SK-N-SH treated with all-trans-retinoic acid at 6 μM for 48 hours (cell line): Measurements from ENCODE around the gene C12orf60.

Experiments used
- ARNTL ChIP-seq: fragments of 450-650 bp; formaldehyde crosslinking; IDR thresholded peaks from 2 replicates; pipeline ENCODE4 v1.5.0; 2020; ENCODE audit warnings: low read depth, mild to moderate bottlenecking, moderate library complexity, borderline replicate concordance
- BACH2 ChIP-seq: fragments of 250-450 bp; sonication (Bioruptor Pico); IDR thresholded peaks from 2 replicates; pipeline ENCODE4 v1.9.0; 2021; ENCODE audit warnings: mild to moderate bottlenecking, borderline replicate concordance
- ISL1 ChIP-seq: fragments of 250-450 bp; sonication (Bioruptor Pico); IDR thresholded peaks from 2 replicates; pipeline ENCODE4 v2.1.2; 2022; ENCODE audit warnings: mild to moderate bottlenecking, moderate library complexity
- OSR1 ChIP-seq: fragments of 250-450 bp; sonication (Bioruptor Pico); IDR thresholded peaks from 2 replicates; pipeline ENCODE4 v1.8.0; 2022; ENCODE audit warnings: moderate library complexity, mild to moderate bottlenecking, inconsistent platforms
- PPARA ChIP-seq: fragments of 250-450 bp; sonication (Bioruptor Pico); IDR thresholded peaks from 2 replicates; pipeline ENCODE4 v1.5.0; 2020; ENCODE audit warnings: mild to moderate bottlenecking, borderline replicate concordance
- ZC3H10 ChIP-seq: fragments of 250-450 bp; sonication (Bioruptor Pico); IDR thresholded peaks from 2 replicates; pipeline ENCODE4 v1.5.1; 2021; ENCODE audit warnings: mild to moderate bottlenecking, moderate library complexity
- ZFP3 ChIP-seq: fragments of 250-450 bp; sonication (Bioruptor Pico); IDR thresholded peaks from 2 replicates; pipeline ENCODE4 v1.5.0; 2020; ENCODE audit warnings: mild to moderate bottlenecking, moderate library complexity
- ZFP30 ChIP-seq: fragments of 450-650 bp; formaldehyde crosslinking; IDR thresholded peaks from 2 replicates; pipeline ENCODE4 v1.5.0; 2022; ENCODE audit warnings: mild to moderate bottlenecking, moderate library complexity
- ZNF8 ChIP-seq: fragments of 450-650 bp; formaldehyde crosslinking; IDR thresholded peaks from 2 replicates; pipeline ENCODE4 v1.5.0; 2020; ENCODE audit warnings: mild to moderate bottlenecking, moderate library complexity
- TF ChIP-seq, protein P1 (sequence below): fragments of 250-450 bp; sonication (Bioruptor Pico); IDR thresholded peaks from 2 replicates; pipeline ENCODE4 v1.5.1; 2020; ENCODE audit warnings: low read depth, mild to moderate bottlenecking, moderate library complexity
- TF ChIP-seq, protein P2 (sequence below): fragments of 250-450 bp; sonication (Bioruptor Pico); IDR thresholded peaks from 2 replicates; pipeline ENCODE4 v1.8.0; 2020; ENCODE audit warnings: mild to moderate bottlenecking, moderate library complexity, borderline replicate concordance

DNA sequence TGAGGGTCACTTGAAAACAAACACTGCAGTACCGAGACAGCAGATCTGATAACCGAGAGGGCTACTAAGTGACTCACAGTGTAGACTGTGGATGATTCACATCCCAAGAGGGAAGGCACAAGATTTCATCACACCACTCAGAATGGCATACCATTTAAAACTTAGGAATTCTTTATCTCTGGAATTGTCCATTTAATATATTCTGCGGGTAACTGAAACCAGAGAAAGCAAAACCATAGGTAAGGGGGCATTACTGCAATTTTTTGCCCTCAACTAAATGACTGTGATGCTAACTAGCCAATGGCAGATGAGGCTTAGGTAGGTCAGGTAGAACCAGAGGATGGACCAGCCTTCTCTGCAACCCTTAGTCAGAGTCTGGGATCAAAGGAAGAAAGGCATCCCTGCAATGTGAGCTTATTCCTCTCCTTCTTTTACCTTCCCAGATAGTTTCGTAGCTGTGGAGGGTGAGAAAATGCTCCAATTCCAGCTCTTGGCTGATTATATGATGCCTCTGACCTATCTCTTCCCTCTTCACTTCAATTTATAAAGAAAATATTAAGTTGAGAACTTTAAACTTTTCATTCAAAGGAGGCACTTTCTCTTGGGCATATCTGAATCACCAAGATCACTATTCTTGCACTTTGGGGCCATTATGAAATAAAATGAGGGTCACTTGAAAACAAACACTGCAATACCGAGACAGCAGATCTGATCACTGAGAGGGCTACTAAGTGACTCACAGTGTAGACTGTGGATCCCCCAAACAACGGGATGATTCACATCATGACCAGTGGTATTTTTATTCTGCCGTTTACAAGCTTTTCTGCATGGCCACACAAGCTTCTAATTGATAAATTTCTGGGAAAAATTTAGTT is 33.1 kb downstream of the C12orf60 start:
- TF ChIP-seq ZNF8 (CRISPR knock-in tag) (no peak), BACH2 (CRISPR knock-in tag) (no peak), ZFP3 (0 out of 2 replicates have a peak, but pooled peaks have one; percentile 46), ZFP30 (CRISPR knock-in tag) (no peak), OSR1 (CRISPR knock-in tag) (no peak), ARNTL (CRISPR knock-in tag) (no peak), ZC3H10 (CRISPR knock-in tag) (no peak), ISL1 (peak; percentile 95), PPARA (CRISPR knock-in tag) (no peak)
- TF ChIP-seq, protein P1, sequence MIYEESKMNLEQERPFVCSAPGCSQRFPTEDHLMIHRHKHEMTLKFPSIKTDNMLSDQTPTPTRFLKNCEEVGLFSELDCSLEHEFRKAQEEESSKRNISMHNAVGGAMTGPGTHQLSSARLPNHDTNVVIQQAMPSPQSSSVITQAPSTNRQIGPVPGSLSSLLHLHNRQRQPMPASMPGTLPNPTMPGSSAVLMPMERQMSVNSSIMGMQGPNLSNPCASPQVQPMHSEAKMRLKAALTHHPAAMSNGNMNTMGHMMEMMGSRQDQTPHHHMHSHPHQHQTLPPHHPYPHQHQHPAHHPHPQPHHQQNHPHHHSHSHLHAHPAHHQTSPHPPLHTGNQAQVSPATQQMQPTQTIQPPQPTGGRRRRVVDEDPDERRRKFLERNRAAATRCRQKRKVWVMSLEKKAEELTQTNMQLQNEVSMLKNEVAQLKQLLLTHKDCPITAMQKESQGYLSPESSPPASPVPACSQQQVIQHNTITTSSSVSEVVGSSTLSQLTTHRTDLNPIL: no peak
- TF ChIP-seq, protein P2, sequence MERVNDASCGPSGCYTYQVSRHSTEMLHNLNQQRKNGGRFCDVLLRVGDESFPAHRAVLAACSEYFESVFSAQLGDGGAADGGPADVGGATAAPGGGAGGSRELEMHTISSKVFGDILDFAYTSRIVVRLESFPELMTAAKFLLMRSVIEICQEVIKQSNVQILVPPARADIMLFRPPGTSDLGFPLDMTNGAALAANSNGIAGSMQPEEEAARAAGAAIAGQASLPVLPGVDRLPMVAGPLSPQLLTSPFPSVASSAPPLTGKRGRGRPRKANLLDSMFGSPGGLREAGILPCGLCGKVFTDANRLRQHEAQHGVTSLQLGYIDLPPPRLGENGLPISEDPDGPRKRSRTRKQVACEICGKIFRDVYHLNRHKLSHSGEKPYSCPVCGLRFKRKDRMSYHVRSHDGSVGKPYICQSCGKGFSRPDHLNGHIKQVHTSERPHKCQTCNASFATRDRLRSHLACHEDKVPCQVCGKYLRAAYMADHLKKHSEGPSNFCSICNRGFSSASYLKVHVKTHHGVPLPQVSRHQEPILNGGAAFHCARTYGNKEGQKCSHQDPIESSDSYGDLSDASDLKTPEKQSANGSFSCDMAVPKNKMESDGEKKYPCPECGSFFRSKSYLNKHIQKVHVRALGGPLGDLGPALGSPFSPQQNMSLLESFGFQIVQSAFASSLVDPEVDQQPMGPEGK (CRISPR knock-in tag): 0 out of 2 replicates have a peak, but pooled peaks have one; percentile 18
